ENCODE measurements around the gene CYP2C8.
"Not testable (repeated sequence)": the region's sequence is repeated elsewhere in the genome, so short reads cannot be mapped to it uniquely, and the experiment has no call there.

Gene CYP2C8

GRCh38 chr10:95069286-95069685, at the start of gene CYP2C8:
CYP2C8 (minus strand) TSS chr10:95069497; CDS start chr10:95069402, 95 bp downstream.
- DNase-seq, result no peak

GRCh38 chr10:95116869-95117269, 47.6 kb upstream of the CYP2C8 start:
- no peak for DNase-seq

- DNase-seq, result not testable (repeated sequence)
Observed at GRCh38 chr10:95110823-95111222, 41.5 kb upstream of the CYP2C8 start.

- DNase-seq, result no peak
Observed at GRCh38 chr10:95097805-95098204, 28.5 kb upstream of the CYP2C8 start.

- no peak for DNase-seq
Observed at GRCh38 chr10:95096143-95096542, 26.8 kb upstream of the CYP2C8 start.

GRCh38 chr10:95079626-95080025, 10.3 kb upstream of the CYP2C8 start:
- DNase-seq, result not testable (repeated sequence)

- DNase-seq, result no peak
Observed at GRCh38 chr10:95077556-95077955, 8.3 kb upstream of the CYP2C8 start.

- DNase-seq, result no peak
Observed at GRCh38 chr10:95071107-95071660, 1.9 kb upstream of the CYP2C8 start.

- DNase-seq, result not testable (repeated sequence)
Observed at GRCh38 chr10:95064125-95064524, 5.2 kb downstream of the CYP2C8 start.

- no peak for DNase-seq
Observed at GRCh38 chr10:95056744-95057363, 12.4 kb downstream of the CYP2C8 start.

- DNase-seq, result no peak
Observed at GRCh38 chr10:95049919-95050318, 19.4 kb downstream of the CYP2C8 start.

GRCh38 chr10:95048206-95048605, 21.1 kb downstream of the CYP2C8 start:
- no peak for DNase-seq

- DNase-seq, result no peak
Observed at GRCh38 chr10:95039281-95039680, 30.0 kb downstream of the CYP2C8 start.

GRCh38 chr10:95035332-95036295, 33.7 kb downstream of the CYP2C8 start:
- no peak for DNase-seq

GRCh38 chr10:95034401-95034800, 34.9 kb downstream of the CYP2C8 start:
- no peak for DNase-seq

- no peak for DNase-seq
Observed at GRCh38 chr10:95031656-95032055, 37.6 kb downstream of the CYP2C8 start.

- DNase-seq, result no peak
Observed at GRCh38 chr10:95026461-95026860, 42.8 kb downstream of the CYP2C8 start.

GRCh38 chr10:94997741-94998174, 71.5 kb downstream of the CYP2C8 start:
- DNase-seq, result no peak

GRCh38 chr10:94992811-94993210, 76.5 kb downstream of the CYP2C8 start:
- peak; percentile 3 for DNase-seq

- DNase-seq, result no peak
Observed at GRCh38 chr10:94991243-94991888, 77.9 kb downstream of the CYP2C8 start.

GRCh38 chr10:94989192-94989591, 80.1 kb downstream of the CYP2C8 start:
- DNase-seq, result no peak

Data from EL (cell line).